ENCODE data around the gene RAB7B. TPM values are rescaled to one million over a fixed set of nuclear protein-coding genes. Genes with fewer than 3 reads are reported as not detected.

The RAB7B gene
- total RNA-seq, 6 donors from 2014 or later = 2.6 to 27.5 (median 9.1) TPM

DNA sequence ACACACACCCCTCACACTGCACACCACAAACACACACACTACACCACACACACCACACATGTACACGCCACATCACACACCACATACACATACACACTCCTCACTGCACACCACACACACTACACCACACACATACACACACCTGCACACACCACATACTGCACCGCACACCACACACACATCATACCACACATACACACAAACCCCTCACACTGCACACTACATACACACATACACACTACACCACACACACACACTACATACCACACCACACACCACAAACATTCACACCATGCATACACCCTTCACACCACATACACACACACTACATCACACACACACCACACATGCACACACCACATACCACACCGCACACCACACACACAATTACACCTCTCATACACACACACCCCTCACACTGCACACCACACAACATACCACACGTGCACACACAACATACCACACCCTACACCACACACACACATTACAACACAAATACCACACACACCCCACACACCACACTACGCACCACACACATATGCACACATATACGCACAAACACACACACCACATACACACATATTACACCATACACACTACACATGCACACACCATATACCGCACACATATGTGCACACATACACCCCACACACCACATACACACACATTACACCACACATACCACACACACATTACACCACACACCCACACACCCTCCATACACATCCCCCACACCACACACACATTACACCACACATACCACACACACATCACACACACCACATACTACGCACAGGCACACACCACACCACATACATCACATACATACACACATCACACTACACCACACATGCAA is 29.6 kb downstream of the RAB7B start:
- Histone ChIP-seq H3K4me3 (no peak overlapping the region), H3K27me3 (no peaks in the 10 kb centered on the region), H3K36me3 (no peaks in the 10 kb centered on the region), H3K27ac (no peak overlapping the region), H3K4me1 (peaks cover 0 to 15% (median 5%) of the 10 kb centered on the region in 4 donors), H3K9me3 (no peaks in the 10 kb centered on the region)
- DNase-seq (no peak), ATAC-seq (ENCODE audit: low FRiP score in 2 of 2) (no peak)
- TF ChIP-seq POLR2A (IDR thresholded peaks at IDR 0.05) = no peak
- no peak for TF ChIP-seq EP300 (IDR thresholded peaks at IDR 0.05)
- TF ChIP-seq CTCF (IDR thresholded peaks at IDR 0.05) = no peak
- no peak for TF ChIP-seq POLR2AphosphoS5 (IDR thresholded peaks at IDR 0.05)
- WGBS, 2 donors = 95 to 96% methylated on average over 8 of the region's 8 CpGs

DNA sequence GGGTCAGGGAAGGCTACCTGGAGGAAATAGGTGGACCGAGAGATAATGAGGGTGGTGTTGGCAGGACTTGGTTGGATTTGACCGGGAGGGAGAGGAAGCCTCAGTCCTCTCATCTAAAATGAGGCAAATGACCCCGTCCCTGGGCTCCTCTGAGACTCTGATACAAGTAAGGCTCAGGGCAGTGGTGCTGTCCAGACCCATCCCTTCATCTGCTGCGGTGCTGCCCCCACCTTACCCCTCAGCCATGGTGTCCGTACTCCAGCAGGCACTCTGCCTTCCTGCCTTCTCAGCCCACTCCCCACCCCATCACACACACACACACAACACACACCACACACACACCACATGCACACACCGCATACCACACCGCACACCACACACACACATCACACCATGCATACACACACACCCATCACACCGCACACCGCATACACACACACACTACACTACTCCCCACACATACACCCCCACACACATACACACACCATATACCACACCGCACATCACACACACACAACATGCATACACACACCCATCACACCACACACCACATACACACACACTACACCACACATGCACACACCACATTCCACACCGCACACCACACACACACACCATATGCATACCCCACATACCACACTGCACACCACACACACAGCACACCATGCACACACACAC is 30.6 kb downstream of the RAB7B start:
- peak in 1 of 2 donors; percentile 52 for ATAC-seq (ENCODE audit: low FRiP score in 2 of 2)
- 87 to 88% methylated on average over 10 to 11 of the region's 11 CpGs for WGBS, 2 donors
- no peak for DNase-seq

DNA sequence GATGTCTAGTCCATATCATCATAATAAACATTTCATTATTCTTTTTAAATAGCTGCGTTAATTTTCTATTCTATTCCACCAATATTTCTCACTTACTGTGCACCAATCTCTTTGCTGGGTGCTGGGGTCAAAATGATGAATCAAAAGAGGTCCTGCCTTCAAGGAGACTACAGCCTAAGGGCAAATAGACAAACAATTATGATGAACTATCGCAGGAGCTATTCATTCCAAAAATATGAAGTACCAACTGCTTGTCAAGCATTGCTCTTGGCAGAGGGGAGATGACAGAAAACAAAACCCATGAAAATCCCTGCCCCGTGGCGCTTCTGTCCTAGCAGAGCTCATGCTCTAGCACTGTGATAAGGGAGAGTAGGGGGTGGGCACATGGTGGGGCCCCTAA is 31.1 kb downstream of the RAB7B start:
- ATAC-seq (ENCODE audit: low FRiP score in 2 of 2) (no peak), DNase-seq (no peak)
- Histone ChIP-seq H3K27me3 (no peaks in the 10 kb centered on the region), H3K27ac (no peak overlapping the region), H3K4me1 (peaks cover 0 to 12% (median 3%) of the 10 kb centered on the region in 4 donors), H3K9me3 (no peaks in the 10 kb centered on the region), H3K36me3 (no peaks in the 10 kb centered on the region), H3K4me3 (no peak overlapping the region)
- TF ChIP-seq EP300 (IDR thresholded peaks at IDR 0.05) (no peak), CTCF (IDR thresholded peaks at IDR 0.05) (no peak), POLR2AphosphoS5 (IDR thresholded peaks at IDR 0.05) (no peak), POLR2A (IDR thresholded peaks at IDR 0.05) (no peak)
- 75 to 79% methylated on average over 4 of the region's 4 CpGs for WGBS, 2 donors

More for the DNA sequence above, 30.6 kb downstream of the RAB7B start:
- Histone ChIP-seq H3K27ac (no peak overlapping the region), H3K36me3 (no peaks in the 10 kb centered on the region), H3K27me3 (no peaks in the 10 kb centered on the region), H3K9me3 (no peaks in the 10 kb centered on the region), H3K4me3 (no peak overlapping the region), H3K4me1 (peaks cover 0 to 15% (median 5%) of the 10 kb centered on the region in 4 donors)
- TF ChIP-seq EP300 (IDR thresholded peaks at IDR 0.05) (no peak), POLR2A (IDR thresholded peaks at IDR 0.05) (no peak), CTCF (IDR thresholded peaks at IDR 0.05) (no peak), POLR2AphosphoS5 (IDR thresholded peaks at IDR 0.05) (no peak)

DNA sequence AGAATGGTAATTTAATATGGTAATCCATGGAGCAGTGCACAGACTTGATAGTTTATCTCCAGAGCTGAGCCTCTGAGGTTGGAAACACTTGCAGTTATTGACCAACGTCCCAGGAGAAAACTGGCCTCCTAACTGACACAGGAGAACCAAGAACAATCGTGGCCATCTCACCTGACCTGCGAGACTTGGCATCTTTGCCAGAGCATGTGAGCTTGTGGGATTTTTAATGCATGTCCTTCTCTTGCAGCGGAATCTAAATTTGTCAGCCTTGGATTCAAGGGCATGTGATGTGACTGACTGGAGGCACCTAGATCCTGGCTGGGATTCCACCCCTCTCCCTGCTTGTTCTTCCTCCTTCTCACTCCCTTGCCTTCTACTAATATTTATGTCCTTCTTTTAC is 32.1 kb downstream of the RAB7B start:
- no peaks in the 10 kb centered on the region for H3K9me3 ChIP-seq
- TF ChIP-seq CTCF (IDR thresholded peaks at IDR 0.05) = no peak
- no peak for TF ChIP-seq POLR2AphosphoS5 (IDR thresholded peaks at IDR 0.05)
- no peak for TF ChIP-seq EP300 (IDR thresholded peaks at IDR 0.05)
- TF ChIP-seq POLR2A (IDR thresholded peaks at IDR 0.05) = no peak
- no peaks in the 10 kb centered on the region for H3K36me3 ChIP-seq
- H3K4me3 ChIP-seq = no peak overlapping the region
- 76 to 85% methylated on average over 4 of the region's 4 CpGs for WGBS, 2 donors
- peaks cover 0 to 2% (median 0%) of the 10 kb centered on the region in 4 donors for H3K4me1 ChIP-seq
- H3K27ac ChIP-seq = no peak overlapping the region
- no peak for ATAC-seq (ENCODE audit: low FRiP score in 2 of 2)
- no peaks in the 10 kb centered on the region for H3K27me3 ChIP-seq
- DNase-seq = no peak
